CD4-positive, alpha-beta memory T cell (primary cell): ENCODE data around the gene PDE6A. TPM values are rescaled to one million over a fixed set of nuclear protein-coding genes. Genes with fewer than 3 reads are reported as not detected.

Experiments used
- CTCF ChIA-PET: fragments of 350-600 bp; sonication (Branson Sonifier 250); formaldehyde crosslinking; loops from one replicate; lab custom pipeline; 2021; ENCODE audit warnings: inconsistent platforms; ENCODE audit not compliant: partially characterized antibody; lab: Charles Lee
- POLR2A ChIA-PET: fragments of 350-600 bp; sonication (Branson Sonifier 250); formaldehyde crosslinking; loops from one replicate; lab custom pipeline; 2021; ENCODE audit not compliant: partially characterized antibody; lab: Charles Lee
- DNase-seq, 5 donors: peaks; one replicate each; pipeline versions ENCODE4 v3.0.0 to v3.0.0-alpha.2; 2020 to 2022; ENCODE audit warnings: mixed read lengths in 1 of 5
- H3K27ac ChIP-seq: one replicate; pipeline ENCODE4 v1.7.0; 2013; ENCODE audit warnings: low read depth, low read length
- H3K27me3 ChIP-seq: 2 replicates; pipeline ENCODE4 v1.7.0; 2013; ENCODE audit warnings: mild to moderate bottlenecking, low read length, moderate library complexity; ENCODE audit not compliant: insufficient read depth
- H3K36me3 ChIP-seq: 2 replicates; pipeline ENCODE4 v1.7.0; 2013; ENCODE audit warnings: mild to moderate bottlenecking, low read length, moderate library complexity; ENCODE audit not compliant: insufficient read depth
- H3K4me1 ChIP-seq: 2 replicates; pipeline ENCODE4 v1.7.0; 2013; ENCODE audit warnings: mild to moderate bottlenecking, low read length, moderate library complexity; ENCODE audit not compliant: insufficient read depth
- H3K4me3 ChIP-seq, 2 donors: one replicate each; pipeline ENCODE4 v1.7.0; 2013; ENCODE audit warnings: low read length in 2 of 2, mild to moderate bottlenecking in 1 of 2
- H3K9me3 ChIP-seq, 2 donors: one replicate each; pipeline ENCODE4 v1.7.0; 2013; ENCODE audit warnings: low read length in 2 of 2, control low read depth in 1 of 2; ENCODE audit not compliant: control insufficient read depth in 1 of 2
- H3K27ac Mint-ChIP-seq, 7 donors: one replicate each; pipeline ENCODE4 v1.8.0; 2020 to 2021; ENCODE audit warnings: mixed read lengths in 7 of 7, mild to moderate bottlenecking in 6 of 7, inconsistent platforms in 3 of 7, moderate library complexity in 3 of 7
- H3K27me3 Mint-ChIP-seq, 2 donors: one replicate each; pipeline ENCODE4 v1.8.0; 2020 to 2021; ENCODE audit warnings: mixed read lengths in 2 of 2
- H3K36me3 Mint-ChIP-seq, 2 donors: one replicate each; pipeline ENCODE4 v1.8.0; 2020 to 2021; ENCODE audit warnings: mixed read lengths in 2 of 2, inconsistent platforms in 1 of 2, mild to moderate bottlenecking in 1 of 2
- H3K4me1 Mint-ChIP-seq, 4 donors: one replicate each; pipeline ENCODE4 v1.8.0; 2020 to 2021; ENCODE audit warnings: mixed read lengths in 4 of 4, mild to moderate bottlenecking in 1 of 4
- H3K4me3 Mint-ChIP-seq, 8 donors: one replicate each; pipeline ENCODE4 v1.8.0; 2020 to 2021; ENCODE audit warnings: mixed read lengths in 8 of 8, mild to moderate bottlenecking in 7 of 8, moderate library complexity in 6 of 8, inconsistent platforms in 3 of 8
- H3K9me3 Mint-ChIP-seq, 8 donors: one replicate each; pipeline ENCODE4 v1.8.0; 2020 to 2021; ENCODE audit warnings: mixed read lengths in 8 of 8, mild to moderate bottlenecking in 5 of 8, inconsistent platforms in 3 of 8, moderate library complexity in 1 of 8
- intact Hi-C: fragments of 100-400 bp; cut with micrococcal nuclease; formaldehyde crosslinking; loops from one replicate; pipeline ENCODE4 v1.15.1; 2023
- polyA plus RNA-seq, 2 donors: library from polyadenylated mRNA; unstranded; fragments of 300-500 nt; fragmentation: Illumina TruSeq; gene quantifications; one replicate each; pipeline ENCODE4 v1.2.3, GENCODE V29; 2021
- total RNA-seq, 2 experiments: library from RNA; stranded (reverse); gene quantifications; one replicate each; pipeline ENCODE4 v1.2.3, GENCODE V29; 2021

Gene PDE6A
- total and polyA plus RNA-seq, 4 experiments from 2014 or later: not detected

DNA sequence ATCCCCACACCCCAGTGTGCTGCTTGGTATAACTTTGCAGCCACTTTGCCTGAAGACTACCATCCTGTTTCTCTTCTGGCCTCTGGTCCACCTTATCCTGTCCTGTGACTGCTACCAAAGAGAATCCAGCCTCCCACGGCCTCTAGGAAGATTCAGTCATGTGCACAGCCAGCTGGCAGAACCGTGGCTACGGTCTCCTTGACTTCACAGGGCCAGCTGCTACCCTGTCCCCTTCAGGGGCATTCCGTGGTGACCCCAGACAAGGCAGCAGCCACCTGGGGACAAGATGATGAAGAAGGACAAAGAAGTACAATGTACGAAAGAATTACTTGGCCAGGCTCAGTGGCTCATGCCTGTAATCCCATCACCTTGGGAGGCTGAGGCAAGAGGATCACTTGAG is 98.6 kb downstream of the PDE6A start:
- intact Hi-C loops: no loop called here
- Mint-ChIP-seq H3K36me3 (peaks cover 29 to 47% of the 10 kb centered on the region in 2 donors), H3K9me3 (no peaks in the 10 kb centered on the region), H3K27me3 (no peaks in the 10 kb centered on the region), H3K27ac (peak overlapping the region in 1 of 7 donors; percentile 66), H3K4me1 (no peaks in the 10 kb centered on the region), H3K4me3 (no peak overlapping the region)
- ChIA-PET CTCF (interaction anchor here (0.6 to 3.0 kb wide), 4 partner anchors 12 to 493 kb away, joined by 4 to 9 read pairs (median 4); no protein-coding TSS in a partner anchor), POLR2A (no interaction called here)
- H3K36me3 ChIP-seq: no peaks in the 10 kb centered on the region
- H3K27ac ChIP-seq: no peak overlapping the region
- H3K9me3 ChIP-seq: no peaks in the 10 kb centered on the region
- DNase-seq: no peak
- H3K27me3 ChIP-seq: no peaks in the 10 kb centered on the region
- no peak overlapping the region for H3K4me3 ChIP-seq
- no peaks in the 10 kb centered on the region for H3K4me1 ChIP-seq

DNA sequence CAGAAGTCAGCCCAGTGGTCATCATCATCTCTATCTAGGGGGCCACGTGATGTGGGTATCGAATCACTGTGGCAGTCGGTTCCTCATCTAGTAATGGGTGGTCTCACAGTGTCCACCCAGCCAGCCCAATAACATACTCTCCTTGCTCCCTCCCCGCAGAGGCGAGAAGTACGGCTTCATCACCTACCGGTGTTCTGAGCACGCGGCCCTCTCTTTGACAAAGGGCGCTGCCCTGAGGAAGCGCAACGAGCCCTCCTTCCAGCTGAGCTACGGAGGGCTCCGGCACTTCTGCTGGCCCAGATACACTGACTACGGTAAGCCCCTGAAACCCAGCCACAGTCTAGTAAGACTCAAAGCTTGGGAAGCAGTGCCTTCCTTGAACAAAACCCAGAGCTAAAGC is 99.0 kb downstream of the PDE6A start:
- Histone ChIP-seq H3K27ac (no peak overlapping the region), H3K4me1 (no peaks in the 10 kb centered on the region), H3K27me3 (no peaks in the 10 kb centered on the region), H3K4me3 (no peak overlapping the region), H3K36me3 (no peaks in the 10 kb centered on the region), H3K9me3 (no peaks in the 10 kb centered on the region)
- Mint-ChIP-seq H3K27me3 (no peaks in the 10 kb centered on the region), H3K4me3 (no peak overlapping the region), H3K4me1 (no peaks in the 10 kb centered on the region), H3K27ac (no peak overlapping the region), H3K36me3 (peaks cover 29 to 51% of the 10 kb centered on the region in 2 donors), H3K9me3 (no peaks in the 10 kb centered on the region)
- CTCF ChIA-PET: interaction anchor here (1.0 to 3.0 kb wide), 2 partner anchors 12 to 16 kb away, joined by 4 to 9 read pairs; no protein-coding TSS in a partner anchor
- intact Hi-C loops: no loop called here
- DNase-seq: no peak
- POLR2A ChIA-PET: no interaction called here

DNA sequence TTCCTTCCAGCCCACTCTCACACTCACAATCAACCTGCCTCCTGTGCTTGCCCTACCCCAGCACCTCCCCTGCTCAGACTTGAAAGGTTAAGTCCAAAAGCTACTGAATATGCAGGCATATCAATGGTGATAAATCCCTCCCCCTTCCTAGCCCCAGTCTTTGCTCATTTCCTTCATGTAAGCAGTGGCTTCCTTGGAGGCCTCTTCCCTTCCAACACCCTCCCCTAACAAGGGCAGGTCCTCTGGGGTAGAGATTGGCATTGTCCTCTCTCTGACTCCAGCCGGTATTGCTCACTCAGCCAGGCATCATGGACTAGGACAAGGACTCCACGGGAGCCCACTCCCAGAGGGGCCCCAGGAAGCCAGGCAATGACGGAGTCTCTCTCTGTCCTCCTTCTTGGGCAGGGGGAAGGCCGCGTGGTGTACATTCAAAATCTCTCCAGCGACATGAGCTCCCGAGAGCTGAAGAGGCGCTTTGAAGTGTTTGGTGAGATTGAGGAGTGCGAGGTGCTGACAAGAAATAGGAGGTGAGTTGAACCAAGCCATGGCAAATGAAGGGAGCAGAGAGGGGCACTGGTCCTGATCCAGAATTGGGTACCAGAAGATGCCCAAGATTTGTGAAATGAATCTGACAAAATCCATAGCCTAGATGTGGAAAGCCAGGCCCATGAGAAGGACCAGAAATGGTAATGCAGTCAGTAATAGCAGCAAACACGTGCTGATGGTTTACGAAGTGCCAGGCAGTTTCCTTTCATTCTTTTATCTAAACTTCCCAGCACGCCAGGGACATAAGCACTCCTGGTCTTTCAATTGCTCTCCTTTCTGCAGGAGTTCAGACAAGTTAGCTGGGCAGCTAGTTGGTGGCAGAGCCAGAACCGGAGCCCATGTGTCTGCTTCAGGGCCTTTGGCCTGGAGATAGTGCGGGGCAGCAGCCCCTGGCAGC is 102.5 kb downstream of the PDE6A start:
- Mint-ChIP-seq H3K36me3 (peaks cover 17 to 32% of the 10 kb centered on the region in 2 donors), H3K27ac (peak overlapping the region in 1 of 7 donors; percentile 29), H3K27me3 (no peaks in the 10 kb centered on the region), H3K4me3 (no peak overlapping the region), H3K4me1 (no peaks in the 10 kb centered on the region), H3K9me3 (no peaks in the 10 kb centered on the region)
- Histone ChIP-seq H3K36me3 (no peaks in the 10 kb centered on the region), H3K4me1 (no peaks in the 10 kb centered on the region), H3K4me3 (no peak overlapping the region), H3K27ac (no peak overlapping the region), H3K27me3 (no peaks in the 10 kb centered on the region), H3K9me3 (no peaks in the 10 kb centered on the region)
- ChIA-PET CTCF (interaction anchor here (4.9 to 7.3 kb wide), 2 partner anchors 10 to 13 kb away, joined by 38 to 51 read pairs; no protein-coding TSS in a partner anchor), POLR2A (no interaction called here)
- intact Hi-C loops: no loop called here
- DNase-seq: no peak

DNA sequence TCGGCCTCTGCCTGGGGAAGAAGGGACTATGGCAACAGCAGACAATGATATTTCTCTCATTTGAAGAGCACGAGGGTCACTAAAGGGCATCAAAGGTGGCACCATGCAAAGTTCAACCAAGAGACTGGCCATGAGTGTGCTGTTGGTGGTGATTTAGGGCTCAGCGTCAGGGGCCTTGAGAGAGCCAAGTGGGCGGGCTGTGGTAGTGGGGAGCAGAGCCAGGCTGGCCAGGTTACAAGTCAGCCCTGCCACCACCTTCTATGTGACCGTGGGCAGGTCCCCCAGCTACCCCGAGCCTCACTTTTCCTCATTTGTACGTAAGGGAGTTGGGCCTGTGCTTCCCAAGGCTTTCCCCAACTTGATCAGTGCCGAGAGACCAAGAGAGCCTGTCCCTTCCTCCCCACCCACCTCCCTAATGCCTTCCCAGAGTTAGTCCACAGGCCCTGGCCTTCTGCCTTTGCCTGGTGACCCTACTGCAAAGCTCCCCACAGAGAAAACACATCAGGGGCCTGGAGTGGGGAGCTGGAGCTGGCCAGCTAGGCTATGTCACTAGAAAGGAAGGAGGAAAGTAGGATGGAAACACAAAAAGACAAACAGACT is 104.3 kb downstream of the PDE6A start:
- POLR2A ChIA-PET: no interaction called here
- no peaks in the 10 kb centered on the region for H3K4me1 ChIP-seq
- H3K9me3 Mint-ChIP-seq: no peaks in the 10 kb centered on the region
- H3K9me3 ChIP-seq: no peaks in the 10 kb centered on the region
- intact Hi-C loops: no loop called here
- H3K36me3 ChIP-seq: no peaks in the 10 kb centered on the region
- no peak overlapping the region for H3K4me3 ChIP-seq
- H3K36me3 Mint-ChIP-seq: peaks cover 10 to 21% of the 10 kb centered on the region in 2 donors
- H3K27ac ChIP-seq: no peak overlapping the region
- CTCF ChIA-PET: interaction anchor here (1.4 to 7.3 kb wide), 5 partner anchors 11 to 203 kb away, joined by 3 to 51 read pairs (median 13); no protein-coding TSS in a partner anchor
- peak overlapping the region in 1 of 7 donors; percentile 70 for H3K27ac Mint-ChIP-seq
- H3K27me3 ChIP-seq: no peaks in the 10 kb centered on the region
- no peaks in the 10 kb centered on the region for H3K4me1 Mint-ChIP-seq
- no peak for DNase-seq
- H3K4me3 Mint-ChIP-seq: no peak overlapping the region
- H3K27me3 Mint-ChIP-seq: no peaks in the 10 kb centered on the region

DNA sequence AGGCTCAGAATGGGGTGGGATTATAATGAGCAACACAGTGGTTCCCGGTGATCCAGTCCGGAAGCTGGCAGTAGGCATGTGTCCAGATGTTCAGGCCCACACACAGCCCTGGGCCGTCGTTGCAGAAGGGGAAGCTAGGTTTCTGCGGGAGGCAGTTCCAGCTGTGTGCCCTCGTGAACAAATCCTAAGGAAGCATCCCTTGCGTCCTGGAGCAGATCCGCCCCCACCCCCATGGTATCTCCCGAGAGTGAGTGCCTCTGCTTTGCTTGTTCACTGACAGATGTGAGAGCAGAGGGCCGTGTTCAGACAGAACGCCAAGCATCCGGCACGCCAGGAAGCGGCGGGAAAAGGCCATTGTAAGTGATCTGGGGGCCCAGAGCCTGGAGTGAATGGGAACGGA is 104.8 kb downstream of the PDE6A start:
- no peaks in the 10 kb centered on the region for H3K27me3 Mint-ChIP-seq
- ChIA-PET CTCF (interaction anchor here (1.4 to 7.3 kb wide), 5 partner anchors 11 to 202 kb away, joined by 3 to 51 read pairs (median 13); no protein-coding TSS in a partner anchor), POLR2A (no interaction called here)
- intact Hi-C loops: no loop called here
- Histone ChIP-seq H3K36me3 (no peaks in the 10 kb centered on the region), H3K9me3 (no peaks in the 10 kb centered on the region), H3K4me1 (no peaks in the 10 kb centered on the region), H3K4me3 (no peak overlapping the region), H3K27me3 (no peaks in the 10 kb centered on the region), H3K27ac (no peak overlapping the region)
- no peaks in the 10 kb centered on the region for H3K4me1 Mint-ChIP-seq
- H3K4me3 Mint-ChIP-seq: no peak overlapping the region
- no peak for DNase-seq
- no peak overlapping the region for H3K27ac Mint-ChIP-seq
- H3K9me3 Mint-ChIP-seq: no peaks in the 10 kb centered on the region
- H3K36me3 Mint-ChIP-seq: peaks cover 7 to 17% of the 10 kb centered on the region in 2 donors

DNA sequence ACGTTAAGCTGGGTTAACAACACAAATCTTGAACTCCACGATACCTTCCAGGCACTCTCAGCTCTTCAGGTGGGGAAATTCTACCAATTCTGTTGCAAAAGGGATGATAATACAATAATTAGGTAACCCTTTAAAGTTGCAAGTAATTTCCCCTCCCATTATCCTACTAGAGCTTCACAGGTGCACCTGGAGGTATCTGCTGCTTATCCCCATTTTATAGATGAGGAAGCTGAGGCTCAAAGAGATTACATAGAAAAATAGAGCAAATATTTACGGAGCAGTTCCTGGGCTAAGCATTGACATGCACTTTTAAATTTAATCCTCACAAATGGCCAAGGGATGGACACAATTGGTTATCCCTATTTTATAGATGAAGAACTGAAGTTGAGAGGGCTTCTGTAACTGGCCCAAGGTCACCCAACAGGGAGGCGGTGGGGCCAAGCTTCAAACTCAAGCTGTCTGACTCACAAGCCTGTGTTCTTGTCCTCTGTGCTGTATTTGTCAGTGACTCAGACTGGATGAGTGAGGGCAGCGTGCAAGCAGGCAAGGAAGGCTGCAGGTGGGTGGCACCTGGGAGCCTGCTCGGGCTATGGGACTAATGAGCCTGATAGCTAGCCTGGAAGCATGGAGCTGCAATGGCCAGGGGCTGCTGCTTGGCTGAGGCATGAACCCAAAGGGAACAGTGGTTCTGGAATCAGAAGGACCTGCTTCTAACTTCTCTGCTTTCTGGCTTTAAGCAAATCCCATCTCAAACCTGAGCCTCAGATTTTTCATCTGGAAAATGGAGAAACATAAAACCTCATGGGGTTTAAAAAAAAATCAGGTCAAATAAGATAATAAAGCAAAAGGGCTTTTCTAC is 105.5 kb downstream of the PDE6A start:
- no peaks in the 10 kb centered on the region for H3K9me3 Mint-ChIP-seq
- H3K36me3 Mint-ChIP-seq: peaks cover 11 to 20% of the 10 kb centered on the region in 2 donors
- H3K36me3 ChIP-seq: no peaks in the 10 kb centered on the region
- H3K4me3 ChIP-seq: no peak overlapping the region
- intact Hi-C loops: no loop called here
- H3K27me3 Mint-ChIP-seq: no peaks in the 10 kb centered on the region
- H3K4me3 Mint-ChIP-seq: no peak overlapping the region
- no peaks in the 10 kb centered on the region for H3K27me3 ChIP-seq
- no peaks in the 10 kb centered on the region for H3K9me3 ChIP-seq
- no peak overlapping the region for H3K27ac ChIP-seq
- no peaks in the 10 kb centered on the region for H3K4me1 Mint-ChIP-seq
- no peak overlapping the region for H3K27ac Mint-ChIP-seq
- no peaks in the 10 kb centered on the region for H3K4me1 ChIP-seq
- CTCF ChIA-PET: interaction anchor here (1.1 to 7.3 kb wide), 6 partner anchors 9 to 202 kb away, joined by 4 to 51 read pairs (median 12); no protein-coding TSS in a partner anchor
- POLR2A ChIA-PET: no interaction called here
- DNase-seq: no peak
